PFSK-1 (cell line): ENCODE measurements around the gene PRKAG2.

Source experiments
- POLR2AphosphoS5 ChIP-seq: IDR thresholded peaks from 2 replicates; pipeline ENCODE4 v1.6.1; 2012; ENCODE audit warnings: low read depth, mild to moderate bottlenecking, control low read depth, low read length, moderate library complexity
- REST ChIP-seq, 2 experiments: IDR thresholded peaks; 2 replicates each; pipeline versions ENCODE4 v1.6.1 to v1.8.0; 2011 to 2012; ENCODE audit warnings: low read depth in 2 of 2, low read length in 2 of 2, control low read depth in 1 of 2, inconsistent platforms in 1 of 2, mild to moderate bottlenecking in 1 of 2, moderate library complexity in 1 of 2; ENCODE audit not compliant: insufficient read depth in 1 of 2
- TAF1 ChIP-seq: IDR thresholded peaks from 2 replicates; pipeline ENCODE4 v1.6.1; 2012; ENCODE audit warnings: low read length, control low read depth, borderline replicate concordance; ENCODE audit not compliant: insufficient read depth

- no peak for TF ChIP-seq POLR2AphosphoS5
- TF ChIP-seq REST (IDR thresholded peaks at IDR 0.05; ENCODE audit: insufficient read depth in 1 of 2, low read depth in 2 of 2, low read length in 2 of 2): no peak
- TF ChIP-seq TAF1: no peak
Measured at GRCh38 chr7:151869109-151869428, 7.8 kb downstream of the PRKAG2 start.
